SK-N-SH treated with all-trans-retinoic acid at 6 μM for 48 hours (cell line): ENCODE measurements around the gene ESYT2.

Source experiments
- ATAC-seq: fragments of 200-7000 bp; cut with Tn5 transposase; 3 replicates; pipeline ENCODE4 v1.9.1; 2020; ENCODE audit warnings: mild to moderate bottlenecking, moderate library complexity
- ARNTL ChIP-seq: fragments of 450-650 bp; formaldehyde crosslinking; IDR thresholded peaks from 2 replicates; pipeline ENCODE4 v1.5.0; 2020; ENCODE audit warnings: low read depth, mild to moderate bottlenecking, moderate library complexity, borderline replicate concordance
- CREB5 ChIP-seq: fragments of 250-450 bp; sonication (Bioruptor Pico); IDR thresholded peaks from 2 replicates; pipeline ENCODE4 v1.5.1; 2020; ENCODE audit warnings: low read depth, mild to moderate bottlenecking, moderate library complexity
- CSDC2 ChIP-seq: fragments of 250-450 bp; sonication (Bioruptor Pico); IDR thresholded peaks from 2 replicates; pipeline ENCODE4 v1.5.0; 2020; ENCODE audit warnings: mild to moderate bottlenecking, moderate library complexity
- CSRNP3 ChIP-seq: fragments of 250-450 bp; sonication (Bioruptor Pico); IDR thresholded peaks from 2 replicates; pipeline ENCODE4 v1.5.1; 2021; ENCODE audit warnings: mild to moderate bottlenecking, moderate library complexity
- ESRRG ChIP-seq: fragments of 250-450 bp; sonication (Bioruptor Pico); IDR thresholded peaks from 2 replicates; pipeline ENCODE4 v1.6.1; 2021; ENCODE audit warnings: mild to moderate bottlenecking
- GLIS3 ChIP-seq: fragments of 250-450 bp; sonication (Bioruptor Pico); IDR thresholded peaks from 2 replicates; pipeline ENCODE4 v1.5.0; 2020; ENCODE audit warnings: mild to moderate bottlenecking, moderate library complexity
- OSR1 ChIP-seq: fragments of 250-450 bp; sonication (Bioruptor Pico); IDR thresholded peaks from 2 replicates; pipeline ENCODE4 v1.8.0; 2022; ENCODE audit warnings: moderate library complexity, mild to moderate bottlenecking, inconsistent platforms
- PATZ1 ChIP-seq: fragments of 250-450 bp; sonication (Bioruptor Pico); IDR thresholded peaks from 2 replicates; pipeline ENCODE4 v1.8.0; 2020; ENCODE audit warnings: mild to moderate bottlenecking, moderate library complexity, borderline replicate concordance
- POU6F1 ChIP-seq: fragments of 250-450 bp; sonication (Bioruptor Pico); IDR thresholded peaks from 2 replicates; pipeline ENCODE4 v1.8.0; 2021; ENCODE audit warnings: low read depth, mild to moderate bottlenecking, moderate library complexity, borderline replicate concordance
- PPARA ChIP-seq: fragments of 250-450 bp; sonication (Bioruptor Pico); IDR thresholded peaks from 2 replicates; pipeline ENCODE4 v1.5.0; 2020; ENCODE audit warnings: mild to moderate bottlenecking, borderline replicate concordance
- RARB ChIP-seq: fragments of 250-450 bp; sonication (Bioruptor Pico); IDR thresholded peaks from 2 replicates; pipeline ENCODE4 v1.8.0; 2021; ENCODE audit warnings: mild to moderate bottlenecking, moderate library complexity
- SNAI2 ChIP-seq: fragments of 250-450 bp; sonication (Bioruptor Pico); IDR thresholded peaks from 2 replicates; pipeline ENCODE4 v1.5.0; 2020; ENCODE audit warnings: mild to moderate bottlenecking, moderate library complexity
- TCF4 ChIP-seq: fragments of 250-450 bp; sonication (Bioruptor Pico); IDR thresholded peaks from 2 replicates; pipeline ENCODE4 v1.8.0; 2021; ENCODE audit warnings: mild to moderate bottlenecking, moderate library complexity, borderline replicate concordance
- TOX ChIP-seq: fragments of 250-450 bp; sonication (Bioruptor Pico); IDR thresholded peaks from 2 replicates; pipeline ENCODE4 v1.8.0; 2021; ENCODE audit warnings: mild to moderate bottlenecking, moderate library complexity, borderline replicate concordance
- TSHZ2 ChIP-seq: fragments of 250-450 bp; sonication (Bioruptor Pico); IDR thresholded peaks from 2 replicates; pipeline ENCODE4 v1.5.0; 2020; ENCODE audit warnings: mild to moderate bottlenecking, moderate library complexity
- ZFP3 ChIP-seq: fragments of 250-450 bp; sonication (Bioruptor Pico); IDR thresholded peaks from 2 replicates; pipeline ENCODE4 v1.5.0; 2020; ENCODE audit warnings: mild to moderate bottlenecking, moderate library complexity
- ZFP30 ChIP-seq: fragments of 450-650 bp; formaldehyde crosslinking; IDR thresholded peaks from 2 replicates; pipeline ENCODE4 v1.5.0; 2022; ENCODE audit warnings: mild to moderate bottlenecking, moderate library complexity
- ZNF565 ChIP-seq: fragments of 450-650 bp; formaldehyde crosslinking; conservative IDR thresholded peaks from 2 replicates; pipeline ENCODE4 v1.5.0; 2020; ENCODE audit warnings: low read depth, mild to moderate bottlenecking, moderate library complexity
- ZNF70 ChIP-seq: fragments of 450-650 bp; formaldehyde crosslinking; IDR thresholded peaks from 2 replicates; pipeline ENCODE4 v1.5.0; 2020; ENCODE audit warnings: mild to moderate bottlenecking, moderate library complexity
- ZNF8 ChIP-seq: fragments of 450-650 bp; formaldehyde crosslinking; IDR thresholded peaks from 2 replicates; pipeline ENCODE4 v1.5.0; 2020; ENCODE audit warnings: mild to moderate bottlenecking, moderate library complexity

ESYT2 gene

GRCh38 chr7:158772916-158773315, 56.4 kb downstream of the ESYT2 start:
- no peak for ATAC-seq
- TF ChIP-seq CSDC2 (CRISPR knock-in tag) (no peak), GLIS3 (CRISPR knock-in tag) (no peak), ZNF8 (CRISPR knock-in tag) (no peak), ZFP3 (no peak), ZNF70 (CRISPR knock-in tag) (no peak), TSHZ2 (CRISPR knock-in tag) (no peak), CSRNP3 (CRISPR knock-in tag) (no peak), PATZ1 (CRISPR knock-in tag) (no peak), ARNTL (CRISPR knock-in tag) (no peak), CREB5 (CRISPR knock-in tag) (no peak), SNAI2 (no peak), ZNF565 (CRISPR knock-in tag) (no peak), OSR1 (CRISPR knock-in tag) (no peak), TCF4 (CRISPR knock-in tag) (no peak), RARB (CRISPR knock-in tag) (no peak), ZFP30 (CRISPR knock-in tag) (no peak), TOX (no peak)
- TF ChIP-seq, all 23 proteins: peak for 0

GRCh38 chr7:158771213-158771834, 58.0 kb downstream of the ESYT2 start:
- TF ChIP-seq PATZ1 (CRISPR knock-in tag) (no peak), TSHZ2 (CRISPR knock-in tag) (no peak), RARB (CRISPR knock-in tag) (no peak), POU6F1 (CRISPR knock-in tag) (no peak), ZFP3 (no peak), ZNF8 (CRISPR knock-in tag) (no peak), PPARA (CRISPR knock-in tag) (no peak), CSRNP3 (CRISPR knock-in tag) (no peak), ZNF565 (CRISPR knock-in tag) (no peak), CREB5 (CRISPR knock-in tag) (no peak), CSDC2 (CRISPR knock-in tag) (no peak), ESRRG (CRISPR knock-in tag) (no peak), TCF4 (CRISPR knock-in tag) (no peak), ZFP30 (CRISPR knock-in tag) (no peak), GLIS3 (CRISPR knock-in tag) (no peak), ARNTL (CRISPR knock-in tag) (no peak)
- ATAC-seq = no peak
